DND-41 (cell line): ENCODE data around the gene RBM19.

Source experiments
- EZH2 ChIP-seq: IDR thresholded peaks from 3 replicates; pipeline ENCODE4 v1.6.1; 2012; ENCODE audit warnings: borderline replicate concordance, low read depth, mild to moderate bottlenecking, moderate library complexity, low read length, inconsistent platforms; ENCODE audit not compliant: severe bottlenecking
- TF ChIP-seq, protein P1 (sequence below): IDR thresholded peaks from 2 replicates; pipeline ENCODE4 v1.5.1; 2012; ENCODE audit warnings: borderline replicate concordance, low read length, moderate library complexity, mild to moderate bottlenecking; ENCODE audit not compliant: poor library complexity, severe bottlenecking; ENCODE audit errors: extremely low read depth

DNA sequence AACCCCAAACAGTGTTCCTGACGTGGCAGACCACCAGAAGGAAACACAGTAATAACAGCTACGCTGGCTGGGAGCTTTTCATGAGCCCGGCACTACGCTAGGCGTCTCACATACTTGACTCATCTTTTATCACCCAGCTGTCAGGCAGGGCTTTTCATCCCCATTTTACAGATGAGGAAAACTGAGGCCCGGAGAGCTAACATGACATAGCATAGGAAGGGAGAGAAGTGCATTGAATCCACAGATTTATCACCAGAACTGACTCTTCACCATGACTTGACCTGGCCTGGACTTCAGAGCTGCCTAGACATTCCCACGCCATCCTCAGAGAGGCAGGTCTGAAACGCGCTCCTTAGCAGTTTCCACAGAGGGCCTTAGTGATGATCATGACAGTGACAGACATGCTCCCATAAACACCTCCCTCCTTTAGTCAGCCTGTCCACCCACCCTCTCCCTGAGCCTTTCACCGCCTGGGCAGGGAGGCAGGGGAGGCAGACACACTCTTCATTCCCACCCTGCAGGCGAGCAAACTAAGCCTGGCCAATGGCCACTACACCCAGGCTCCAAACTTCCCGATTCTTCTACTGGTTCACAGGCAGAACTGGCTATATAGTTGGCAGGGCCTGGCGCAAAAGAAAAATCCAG lies 56.2 kb downstream of the RBM19 start:
- TF ChIP-seq, protein P1, sequence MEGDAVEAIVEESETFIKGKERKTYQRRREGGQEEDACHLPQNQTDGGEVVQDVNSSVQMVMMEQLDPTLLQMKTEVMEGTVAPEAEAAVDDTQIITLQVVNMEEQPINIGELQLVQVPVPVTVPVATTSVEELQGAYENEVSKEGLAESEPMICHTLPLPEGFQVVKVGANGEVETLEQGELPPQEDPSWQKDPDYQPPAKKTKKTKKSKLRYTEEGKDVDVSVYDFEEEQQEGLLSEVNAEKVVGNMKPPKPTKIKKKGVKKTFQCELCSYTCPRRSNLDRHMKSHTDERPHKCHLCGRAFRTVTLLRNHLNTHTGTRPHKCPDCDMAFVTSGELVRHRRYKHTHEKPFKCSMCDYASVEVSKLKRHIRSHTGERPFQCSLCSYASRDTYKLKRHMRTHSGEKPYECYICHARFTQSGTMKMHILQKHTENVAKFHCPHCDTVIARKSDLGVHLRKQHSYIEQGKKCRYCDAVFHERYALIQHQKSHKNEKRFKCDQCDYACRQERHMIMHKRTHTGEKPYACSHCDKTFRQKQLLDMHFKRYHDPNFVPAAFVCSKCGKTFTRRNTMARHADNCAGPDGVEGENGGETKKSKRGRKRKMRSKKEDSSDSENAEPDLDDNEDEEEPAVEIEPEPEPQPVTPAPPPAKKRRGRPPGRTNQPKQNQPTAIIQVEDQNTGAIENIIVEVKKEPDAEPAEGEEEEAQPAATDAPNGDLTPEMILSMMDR: no peak
- TF ChIP-seq EZH2: no peak
